MM.1S (cell line): ENCODE data around the gene SEZ6L.

Experiments used
- DNase-seq: peaks from one replicate; pipeline ENCODE4 v3.0.0-alpha.2; 2015
- H2AFZ ChIP-seq: fragments of 300-600 bp; sonication (generic); 2 replicates; pipeline ENCODE4 v1.6.0; 2016; ENCODE audit warnings: antibody characterized with exemption, low read length
- H3F3A ChIP-seq: fragments of 300-600 bp; sonication (generic); 2 replicates; pipeline ENCODE4 v1.6.1; 2016; ENCODE audit warnings: mild to moderate bottlenecking, antibody characterized with exemption, low read length, moderate library complexity, mixed read lengths; ENCODE audit not compliant: insufficient read depth
- H3K27ac ChIP-seq: fragments of 300-600 bp; sonication (generic); 2 replicates; pipeline ENCODE4 v1.5.1; 2016; ENCODE audit warnings: mild to moderate bottlenecking, low read length
- H3K27me3 ChIP-seq: fragments of 300-600 bp; sonication (generic); replicated peaks from 2 replicates; pipeline ENCODE4 v1.6.0; 2016; ENCODE audit warnings: low read length; ENCODE audit not compliant: insufficient read depth
- H3K36me3 ChIP-seq: fragments of 300-600 bp; sonication (generic); replicated peaks from 2 replicates; pipeline ENCODE4 v1.6.1; 2016; ENCODE audit warnings: mild to moderate bottlenecking, low read length, mixed read lengths; ENCODE audit not compliant: insufficient read depth
- H3K4me1 ChIP-seq: fragments of 300-600 bp; sonication (generic); 2 replicates; pipeline ENCODE4 v1.6.1; 2016; ENCODE audit warnings: low read length, mixed read lengths
- H3K4me2 ChIP-seq: fragments of 300-600 bp; sonication (generic); 2 replicates; pipeline ENCODE4 v1.6.0; 2016; ENCODE audit warnings: low read depth, low read length
- H3K4me3 ChIP-seq: fragments of 300-600 bp; sonication (generic); 2 replicates; pipeline ENCODE4 v1.5.1; 2016; ENCODE audit warnings: low read length, mixed read lengths
- H3K79me2 ChIP-seq: fragments of 300-600 bp; sonication (generic); 2 replicates; pipeline ENCODE4 v1.6.1; 2016; ENCODE audit warnings: mixed run types, low read length, mixed read lengths
- H3K9ac ChIP-seq: fragments of 300-600 bp; sonication (generic); 2 replicates; pipeline ENCODE4 v1.6.1; 2016; ENCODE audit warnings: low read length, mixed read lengths
- H3K9me2 ChIP-seq: fragments of 300-600 bp; sonication (generic); replicated peaks from 2 replicates; pipeline ENCODE4 v1.6.1; 2016; ENCODE audit warnings: mild to moderate bottlenecking, low read length, mixed read lengths; ENCODE audit not compliant: insufficient read depth
- H3K9me3 ChIP-seq: fragments of 300-600 bp; sonication (generic); replicated peaks from 2 replicates; pipeline ENCODE4 v1.6.1; 2016; ENCODE audit warnings: mild to moderate bottlenecking, low read length, mixed read lengths; ENCODE audit not compliant: insufficient read depth
- H4K20me1 ChIP-seq: fragments of 300-600 bp; sonication (generic); 2 replicates; pipeline ENCODE4 v1.6.1; 2016; ENCODE audit warnings: mild to moderate bottlenecking, low read length, moderate library complexity, mixed read lengths; ENCODE audit not compliant: insufficient read depth
- CTCF ChIP-seq: fragments of 300-600 bp; sonication (generic); IDR thresholded peaks from 2 replicates; pipeline ENCODE4 v1.5.1; 2016; ENCODE audit warnings: antibody characterized with exemption, low read length, mixed read lengths
- EZH2 ChIP-seq: fragments of 300-600 bp; sonication (generic); optimal IDR thresholded peaks from 2 replicates; pipeline ENCODE3; 2017; ENCODE audit warnings: low read depth, mild to moderate bottlenecking, antibody characterized with exemption, low read length, mixed read lengths
- EZH2phosphoT487 ChIP-seq: fragments of 300-600 bp; sonication (generic); IDR thresholded peaks from 2 replicates; pipeline ENCODE4 v1.6.1; 2018; ENCODE audit warnings: antibody characterized with exemption, low read length

Gene SEZ6L

GRCh38 chr22:26389125-26389524 is 219.9 kb downstream of the SEZ6L start:
- Histone ChIP-seq H4K20me1 (no peaks in the 10 kb centered on the region), H3K9ac (no peak overlapping the region), H3K79me2 (no peaks in the 10 kb centered on the region), H3K27me3 (no peaks in the 10 kb centered on the region), H3F3A (no peaks in the 10 kb centered on the region), H3K4me1 (no peaks in the 10 kb centered on the region), H3K4me3 (no peak overlapping the region), H2AFZ (no peak overlapping the region), H3K36me3 (no peaks in the 10 kb centered on the region), H3K4me2 (no peak overlapping the region), H3K27ac (no peak overlapping the region), H3K9me2 (no peaks in the 10 kb centered on the region), H3K9me3 (no peaks in the 10 kb centered on the region)
- TF ChIP-seq CTCF (no peak), EZH2 (no peak), EZH2phosphoT487 (no peak)
- no peak for DNase-seq

GRCh38 chr22:26391091-26391490 is 221.8 kb downstream of the SEZ6L start:
- H3K4me1 ChIP-seq: no peaks in the 10 kb centered on the region
- no peaks in the 10 kb centered on the region for H3K27me3 ChIP-seq
- no peaks in the 10 kb centered on the region for H3K79me2 ChIP-seq
- no peak overlapping the region for H3K9ac ChIP-seq
- TF ChIP-seq EZH2 (no peak), CTCF (no peak), EZH2phosphoT487 (no peak)
- no peaks in the 10 kb centered on the region for H3K9me3 ChIP-seq
- H3F3A ChIP-seq: no peaks in the 10 kb centered on the region
- no peaks in the 10 kb centered on the region for H4K20me1 ChIP-seq
- no peak overlapping the region for H3K4me2 ChIP-seq
- H3K4me3 ChIP-seq: no peak overlapping the region
- H2AFZ ChIP-seq: no peak overlapping the region
- H3K27ac ChIP-seq: no peak overlapping the region
- H3K36me3 ChIP-seq: no peaks in the 10 kb centered on the region
- no peaks in the 10 kb centered on the region for H3K9me2 ChIP-seq
- no peak for DNase-seq

- Histone ChIP-seq H2AFZ (no peak overlapping the region), H3K4me1 (no peaks in the 10 kb centered on the region), H3K9me3 (no peaks in the 10 kb centered on the region), H3K9ac (no peak overlapping the region), H3K79me2 (no peaks in the 10 kb centered on the region), H3F3A (no peaks in the 10 kb centered on the region), H4K20me1 (no peaks in the 10 kb centered on the region), H3K4me2 (no peak overlapping the region), H3K27ac (no peak overlapping the region), H3K36me3 (no peaks in the 10 kb centered on the region), H3K4me3 (no peak overlapping the region), H3K9me2 (no peaks in the 10 kb centered on the region), H3K27me3 (no peaks in the 10 kb centered on the region)
- no peak for DNase-seq
- TF ChIP-seq EZH2 (no peak), CTCF (no peak), EZH2phosphoT487 (no peak)
Observed at GRCh38 chr22:26391623-26392022, 222.4 kb downstream of the SEZ6L start.
